Measurements from ENCODE around the gene SLITRK4. TPM values are rescaled to one million over a fixed set of nuclear protein-coding genes. Genes with fewer than 3 reads are reported as not detected.

Gene SLITRK4
- total RNA-seq (under 1 TPM; 0.08 to 0.28 TPM), polyA plus RNA-seq (under 1 TPM in 1 of 2 donors, not detected in 1; 0.03 TPM)

- no peaks in the 10 kb centered on the region for H3K9me3 ChIP-seq (ENCODE audit: control insufficient read depth in 4 of 4, low read length in 3 of 4)
- H3K4me1 ChIP-seq (ENCODE audit: control insufficient read depth in 4 of 4, insufficient read depth in 4 of 4, low read length in 3 of 4), result peaks cover 7 to 15% (median 9%) of the 10 kb centered on the region in 4 donors
- peak within 1 kb of the TSS in 1 of 3 donors; percentile 30 for H3K4me3 ChIP-seq (ENCODE audit: low read depth in 1 of 3, low read length in 3 of 3)
- H3K27me3 ChIP-seq (ENCODE audit: control insufficient read depth in 4 of 4, insufficient read depth in 4 of 4, low read length in 3 of 4), result peaks cover 0 to 4% (median 0%) of the 10 kb centered on the region in 4 donors
- no peaks in the 10 kb centered on the region for H3K36me3 ChIP-seq (ENCODE audit: control insufficient read depth in 4 of 4, insufficient read depth in 3 of 4, low read depth in 1 of 4, low read length in 3 of 4)
- H3K27ac ChIP-seq (ENCODE audit: low read depth in 1 of 2, low read length in 2 of 2), result no peak within 1 kb of the TSS
- WGBS, result 5% methylated on average over 10 of the region's 10 CpGs
- no peak within 1 kb of the TSS for H3K9ac ChIP-seq (ENCODE audit: low read depth in 1 of 2, low read length in 2 of 2)
- TF ChIP-seq REST (IDR thresholded peaks at IDR 0.05), result no peak
- TF ChIP-seq CTCF (IDR thresholded peaks at IDR 0.05; ENCODE audit: low read depth, low read length, missing input control), result no peak
- TF ChIP-seq EGR1 (IDR thresholded peaks at IDR 0.05; ENCODE audit: low read depth in 2 of 2), result no peak
- no peak for TF ChIP-seq FOXA1 (IDR thresholded peaks at IDR 0.05)
- TF ChIP-seq FOXA2 (IDR thresholded peaks at IDR 0.05), result no peak
- TF ChIP-seq RAD21 (IDR thresholded peaks at IDR 0.05), result no peak
- no peak for TF ChIP-seq HNF4G (IDR thresholded peaks at IDR 0.05)
- TF ChIP-seq SP1 (IDR thresholded peaks at IDR 0.05), result no peak
- TF ChIP-seq MAX (IDR thresholded peaks at IDR 0.05), result no peak
- TF ChIP-seq ATF3 (IDR thresholded peaks at IDR 0.05), result no peak
- TF ChIP-seq YY1 (IDR thresholded peaks at IDR 0.05), result no peak
- no peak for TF ChIP-seq TAF1 (conservative IDR thresholded peaks at IDR 0.05)
- no peak for TF ChIP-seq ZBTB33 (IDR thresholded peaks at IDR 0.05)
- no peak for TF ChIP-seq JUND (IDR thresholded peaks at IDR 0.05)
- TF ChIP-seq RXRA (IDR thresholded peaks at IDR 0.05), result no peak
- no peak for TF ChIP-seq HNF4A (conservative IDR thresholded peaks at IDR 0.05)
- TF ChIP-seq GABPA (IDR thresholded peaks at IDR 0.05 in 1 of 2, conservative IDR thresholded peaks at IDR 0.05 in 1 of 2), result no peak
- no peak for TF ChIP-seq NR2F2 (IDR thresholded peaks at IDR 0.05)
- DNase-seq (ENCODE audit: low spot score), result no peak
Observed at GRCh38 chrX:143635915-143636314, at the start of gene SLITRK4. Gene SLITRK4 (minus strand): TSS chrX:143636101. CDS start chrX:143631108, 4,993 bp downstream.

All from liver (tissue), 9 donors.